GM19099 (cell line): ENCODE data around the gene PSTPIP1.

ENCODE experiments used
- POLR2A ChIP-seq: IDR thresholded peaks from 3 replicates; pipeline ENCODE4 v1.6.1; 2011; ENCODE audit warnings: low read depth; ENCODE audit not compliant: insufficient read length; ENCODE audit errors: extremely low read depth

PSTPIP1 gene

GRCh38 chr15:77044228-77045042, 49.5 kb downstream of the PSTPIP1 start:
- TF ChIP-seq POLR2A: no peak

- TF ChIP-seq POLR2A: no peak
These were observed 51.1 kb downstream of the PSTPIP1 start for GRCh38 chr15:77045985-77046384.

GRCh38 chr15:77046704-77047412, 51.9 kb downstream of the PSTPIP1 start:
- no peak for TF ChIP-seq POLR2A

- no peak for TF ChIP-seq POLR2A
These were observed 53.4 kb downstream of the PSTPIP1 start for GRCh38 chr15:77048135-77048876.

GRCh38 chr15:77052556-77052955, 57.6 kb downstream of the PSTPIP1 start:
- TF ChIP-seq POLR2A: no peak

- no peak for TF ChIP-seq POLR2A
These were observed 58.8 kb downstream of the PSTPIP1 start for GRCh38 chr15:77053709-77054108.

GRCh38 chr15:77057072-77057471, 62.1 kb downstream of the PSTPIP1 start:
- no peak for TF ChIP-seq POLR2A

- no peak for TF ChIP-seq POLR2A
These were observed 62.8 kb downstream of the PSTPIP1 start for GRCh38 chr15:77057685-77058084.

GRCh38 chr15:77058468-77058867, 63.5 kb downstream of the PSTPIP1 start:
- TF ChIP-seq POLR2A: no peak

GRCh38 chr15:77059786-77060361, 64.9 kb downstream of the PSTPIP1 start:
- TF ChIP-seq POLR2A: no peak

- TF ChIP-seq POLR2A: no peak
These were observed 65.6 kb downstream of the PSTPIP1 start for GRCh38 chr15:77060546-77060945.

GRCh38 chr15:77063249-77063648, 68.3 kb downstream of the PSTPIP1 start:
- TF ChIP-seq POLR2A: no peak

GRCh38 chr15:77064063-77064462, 69.1 kb downstream of the PSTPIP1 start:
- no peak for TF ChIP-seq POLR2A

GRCh38 chr15:77064539-77065308, 69.8 kb downstream of the PSTPIP1 start:
- no peak for TF ChIP-seq POLR2A
